ENCODE data around the gene IL17RE. TPM values are rescaled to one million over a fixed set of nuclear protein-coding genes. Genes with fewer than 3 reads are reported as not detected.

The IL17RE gene
- total and polyA plus RNA-seq, 2 donors (not counting 3 experiments of a cell fraction or from before 2014, with no cell fraction given), result 1.2 to 1.3 TPM

DNA sequence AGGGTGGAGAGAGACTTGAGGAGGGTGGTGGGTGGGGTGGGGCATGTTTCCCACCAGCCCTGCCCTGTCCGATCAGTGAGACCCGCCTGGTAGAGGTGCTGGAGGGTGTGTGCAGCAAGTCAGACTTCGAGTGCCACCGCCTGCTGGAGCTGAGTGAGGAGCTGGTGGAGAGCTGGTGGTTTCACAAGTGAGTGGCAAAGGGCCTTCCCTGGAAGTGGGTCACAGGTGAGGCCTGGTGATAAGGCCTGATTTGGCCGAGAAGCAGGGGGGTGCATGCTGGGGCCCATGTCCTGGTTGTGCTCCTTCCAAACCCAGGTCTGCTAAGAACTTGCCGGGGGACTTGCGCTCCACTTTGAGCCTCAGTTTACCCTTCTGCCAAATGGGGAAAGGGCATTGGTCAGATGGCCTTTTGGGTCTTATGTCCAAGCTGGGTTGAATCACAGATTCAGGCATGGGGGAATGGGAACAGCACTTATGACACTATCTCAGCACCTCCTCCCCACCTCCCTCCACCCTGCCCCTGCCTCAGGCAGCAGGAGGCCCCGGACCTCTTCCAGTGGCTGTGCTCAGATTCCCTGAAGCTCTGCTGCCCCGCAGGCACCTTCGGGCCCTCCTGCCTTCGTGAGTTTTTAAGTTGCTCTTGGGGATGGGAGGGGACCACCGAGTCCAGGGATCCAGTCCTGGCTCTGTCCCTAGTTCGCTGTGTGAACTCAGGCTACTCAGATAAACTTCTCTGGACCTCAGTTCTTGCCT, 35.0 kb downstream of the IL17RE start:
- CTCF ChIA-PET, result interaction anchor here (1.1 kb wide), 1 partner anchor 9 kb away, joined by 5 read pairs; no protein-coding TSS in a partner anchor
- BruUV-seq (replicated peaks), result no TSS peak
- no peak overlapping the region for H3K4me2 ChIP-seq (ENCODE audit: insufficient read depth, low read length)

More for the DNA sequence above, 35.0 kb downstream of the IL17RE start:
- no peaks in the 10 kb centered on the region for H3K27me3 ChIP-seq (ENCODE audit: control insufficient read depth in 2 of 2, insufficient read depth in 2 of 2, low read length in 2 of 2)
- dilution Hi-C loops (cut with MboI; ENCODE audit: extremely low pct_ligation_motif_present, low sequenced_read_pairs) (no loop called here), intact Hi-C loops (cut with micrococcal nuclease) (loop anchor here (10.0 kb wide), 2 partner anchors 433 to 797 kb away; no protein-coding TSS in a partner anchor)
- H3K9ac ChIP-seq (replicated peaks; ENCODE audit: extremely low read depth, insufficient read depth, low read length), result no peak overlapping the region
- H3K4me3 ChIP-seq (replicated peaks in 1 of 3; ENCODE audit: insufficient read depth in 1 of 3, low read depth in 1 of 3, low read length in 3 of 3), result no peak overlapping the region
- FAIRE-seq, result no peak
- no peak overlapping the region for H2AFZ ChIP-seq (ENCODE audit: low read depth, low read length)
- H4K20me1 ChIP-seq (replicated peaks; ENCODE audit: control insufficient read depth, extremely low read depth, insufficient read depth, low read length), result no peaks in the 10 kb centered on the region
- DNase-seq (ENCODE audit: low read depth, low spot score), result no peak
- no peaks in the 10 kb centered on the region for H3K79me2 ChIP-seq (ENCODE audit: control insufficient read depth, insufficient read depth, low read length)
- no peak for TF ChIP-seq JUN (IDR thresholded peaks at IDR 0.05; ENCODE audit: borderline replicate concordance, insufficient read depth, insufficient read length, low read depth)
- TF ChIP-seq, protein P1, sequence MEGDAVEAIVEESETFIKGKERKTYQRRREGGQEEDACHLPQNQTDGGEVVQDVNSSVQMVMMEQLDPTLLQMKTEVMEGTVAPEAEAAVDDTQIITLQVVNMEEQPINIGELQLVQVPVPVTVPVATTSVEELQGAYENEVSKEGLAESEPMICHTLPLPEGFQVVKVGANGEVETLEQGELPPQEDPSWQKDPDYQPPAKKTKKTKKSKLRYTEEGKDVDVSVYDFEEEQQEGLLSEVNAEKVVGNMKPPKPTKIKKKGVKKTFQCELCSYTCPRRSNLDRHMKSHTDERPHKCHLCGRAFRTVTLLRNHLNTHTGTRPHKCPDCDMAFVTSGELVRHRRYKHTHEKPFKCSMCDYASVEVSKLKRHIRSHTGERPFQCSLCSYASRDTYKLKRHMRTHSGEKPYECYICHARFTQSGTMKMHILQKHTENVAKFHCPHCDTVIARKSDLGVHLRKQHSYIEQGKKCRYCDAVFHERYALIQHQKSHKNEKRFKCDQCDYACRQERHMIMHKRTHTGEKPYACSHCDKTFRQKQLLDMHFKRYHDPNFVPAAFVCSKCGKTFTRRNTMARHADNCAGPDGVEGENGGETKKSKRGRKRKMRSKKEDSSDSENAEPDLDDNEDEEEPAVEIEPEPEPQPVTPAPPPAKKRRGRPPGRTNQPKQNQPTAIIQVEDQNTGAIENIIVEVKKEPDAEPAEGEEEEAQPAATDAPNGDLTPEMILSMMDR (IDR thresholded peaks at IDR 0.05; ENCODE audit: extremely low read depth in 1 of 2, insufficient read depth in 1 of 2, low read depth in 1 of 2, low read length in 2 of 2), result no peak
- TF ChIP-seq POLR2AphosphoS5 (IDR thresholded peaks at IDR 0.05; ENCODE audit: insufficient read depth, low read depth, low read length), result no peak
- TF ChIP-seq MYC (IDR thresholded peaks at IDR 0.05; ENCODE audit: low read depth, low read length), result no peak
- TF ChIP-seq FOS (IDR thresholded peaks at IDR 0.05; ENCODE audit: borderline replicate concordance, insufficient read depth, low read length), result no peak
- TF ChIP-seq, protein P2, sequence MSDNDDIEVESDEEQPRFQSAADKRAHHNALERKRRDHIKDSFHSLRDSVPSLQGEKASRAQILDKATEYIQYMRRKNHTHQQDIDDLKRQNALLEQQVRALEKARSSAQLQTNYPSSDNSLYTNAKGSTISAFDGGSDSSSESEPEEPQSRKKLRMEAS (IDR thresholded peaks at IDR 0.05; ENCODE audit: insufficient read depth, insufficient read length), result no peak
- TF ChIP-seq POLR2A (IDR thresholded peaks at IDR 0.05; ENCODE audit: low read depth, low read length), result no peak
- TF ChIP-seq GATA2 (IDR thresholded peaks at IDR 0.05; ENCODE audit: insufficient read depth, insufficient read length, low read depth, low read length), result no peak
- no peak for TF ChIP-seq EZH2 (IDR thresholded peaks at IDR 0.05; ENCODE audit: borderline replicate concordance, low read depth, low read length, severe bottlenecking)
- no peaks in the 10 kb centered on the region for H3K9me3 ChIP-seq (replicated peaks; ENCODE audit: control insufficient read depth, insufficient read depth, low read length)
- peaks cover 13% of the 10 kb centered on the region for H3K4me1 ChIP-seq (ENCODE audit: control insufficient read depth, extremely low read depth, insufficient read depth, low read length)
- H3K9me1 ChIP-seq (replicated peaks; ENCODE audit: control insufficient read depth, extremely low read depth, insufficient read depth, low read length), result no peaks in the 10 kb centered on the region
- peaks cover 2 to 9% of the 10 kb centered on the region in 2 experiments for H3K36me3 ChIP-seq (ENCODE audit: control insufficient read depth in 2 of 2, extremely low read depth in 1 of 2, insufficient read depth in 2 of 2, low read length in 2 of 2)
- H3K27ac ChIP-seq (ENCODE audit: insufficient read depth, low read depth, low read length), result no peak overlapping the region
- POLR2A ChIA-PET, result no interaction called here
